Liver (tissue), 9 donors: Measurements from ENCODE around the gene DPM3. TPM values are rescaled to one million over a fixed set of nuclear protein-coding genes. Genes with fewer than 3 reads are reported as not detected.

Experiments
- DNase-seq: peaks from one replicate; pipeline ENCODE4 v3.0.0-alpha.2; 2017; ENCODE audit warnings: low spot score
- H3K27ac ChIP-seq, 2 donors: one replicate each; pipeline ENCODE4 v1.7.0; 2013; ENCODE audit warnings: inconsistent platforms in 2 of 2, low read length in 2 of 2, control low read depth in 1 of 2, low read depth in 1 of 2, mild to moderate bottlenecking in 1 of 2
- H3K27me3 ChIP-seq, 4 donors: one replicate each; pipeline versions ENCODE4 v1.6.1 to v1.7.0; 2013; ENCODE audit warnings: low read length in 3 of 4, inconsistent platforms in 1 of 4, mild to moderate bottlenecking in 1 of 4, moderate library complexity in 1 of 4; ENCODE audit not compliant: control insufficient read depth in 4 of 4, insufficient read depth in 4 of 4
- H3K36me3 ChIP-seq, 4 donors: one replicate each; pipeline versions ENCODE4 v1.6.1 to v1.7.0; 2013; ENCODE audit warnings: low read length in 3 of 4, mild to moderate bottlenecking in 3 of 4, low read depth in 1 of 4, moderate library complexity in 1 of 4; ENCODE audit not compliant: control insufficient read depth in 4 of 4, insufficient read depth in 3 of 4
- H3K4me1 ChIP-seq, 4 donors: one replicate each; pipeline versions ENCODE4 v1.6.1 to v1.7.0; 2013; ENCODE audit warnings: low read length in 3 of 4, mild to moderate bottlenecking in 3 of 4, moderate library complexity in 1 of 4; ENCODE audit not compliant: control insufficient read depth in 4 of 4, insufficient read depth in 4 of 4
- H3K4me3 ChIP-seq, 3 donors: one replicate each; pipeline versions ENCODE4 v1.6.1 to v1.7.0; 2013; ENCODE audit warnings: low read length in 3 of 3, control low read depth in 1 of 3, low read depth in 1 of 3, mild to moderate bottlenecking in 1 of 3
- H3K9ac ChIP-seq, 2 donors: one replicate each; pipeline ENCODE4 v1.7.0; 2013; ENCODE audit warnings: low read length in 2 of 2, mild to moderate bottlenecking in 2 of 2, moderate library complexity in 2 of 2, control low read depth in 1 of 2, low read depth in 1 of 2
- H3K9me3 ChIP-seq, 4 donors: one replicate each; pipeline versions ENCODE4 v1.6.1 to v1.7.0; 2013; ENCODE audit warnings: low read length in 3 of 4; ENCODE audit not compliant: control insufficient read depth in 4 of 4
- ATF3 ChIP-seq: IDR thresholded peaks from 2 replicates; pipeline ENCODE4 v1.6.1; 2016; ENCODE audit warnings: antibody characterized with exemption
- CTCF ChIP-seq: fragments of 150-350 bp; IDR thresholded peaks from 2 replicates; pipeline ENCODE4 v1.5.1; 2017; ENCODE audit warnings: improper control_type of control experiment, low read depth, low read length; ENCODE audit not compliant: missing input control
- EGR1 ChIP-seq, 2 donors: IDR thresholded peaks; 2 replicates each; pipeline ENCODE4 v1.6.1; 2016 to 2018; ENCODE audit warnings: antibody characterized with exemption in 2 of 2, low read depth in 2 of 2
- FOXA1 ChIP-seq: IDR thresholded peaks from 2 replicates; pipeline ENCODE4 v1.6.1; 2016; ENCODE audit warnings: antibody characterized with exemption
- FOXA2 ChIP-seq: IDR thresholded peaks from 2 replicates; pipeline ENCODE4 v1.6.1; 2016; ENCODE audit warnings: antibody characterized with exemption
- HNF4A ChIP-seq, 2 donors: conservative IDR thresholded peaks; 2 replicates each; pipeline ENCODE4 v1.6.1; 2016; ENCODE audit warnings: antibody characterized with exemption in 2 of 2, mild to moderate bottlenecking in 2 of 2
- JUND ChIP-seq, 2 donors: IDR thresholded peaks; 2 replicates each; pipeline ENCODE4 v1.6.1; 2016; ENCODE audit warnings: antibody characterized with exemption in 2 of 2
- RAD21 ChIP-seq, 2 donors: IDR thresholded peaks; 2 replicates each; pipeline ENCODE4 v1.6.1; 2016; ENCODE audit warnings: antibody characterized with exemption in 2 of 2, mild to moderate bottlenecking in 2 of 2
- RXRA ChIP-seq, 2 donors: IDR thresholded peaks; 2 replicates each; pipeline ENCODE4 v1.6.1; 2017 to 2018; ENCODE audit warnings: antibody characterized with exemption in 2 of 2, mild to moderate bottlenecking in 1 of 2
- SP1 ChIP-seq: IDR thresholded peaks from 2 replicates; pipeline ENCODE4 v1.6.1; 2018; ENCODE audit warnings: antibody characterized with exemption, mild to moderate bottlenecking
- TAF1 ChIP-seq: conservative IDR thresholded peaks from 2 replicates; pipeline ENCODE4 v1.6.1; 2016; ENCODE audit warnings: antibody characterized with exemption, mild to moderate bottlenecking
- YY1 ChIP-seq: IDR thresholded peaks from 2 replicates; pipeline ENCODE4 v1.6.1; 2016; ENCODE audit warnings: antibody characterized with exemption, mild to moderate bottlenecking
- ZBTB33 ChIP-seq: IDR thresholded peaks from 2 replicates; pipeline ENCODE4 v1.6.1; 2016; ENCODE audit warnings: antibody characterized with exemption
- WGBS: extraction: QIAGEN DNeasy Blood & Tissue Kit; methylation state at CpG from one replicate; pipeline ENCODE4 v1.1.7; 2013; 5-methylcytosine and 5-hydroxymethylcytosine counted together
- polyA plus RNA-seq, 2 donors: library from polyadenylated mRNA; stranded (reverse) in 1 of 2; unstranded in 1 of 2; fragments of 200-250 nt in 1 of 2; fragments of >200 nt in 1 of 2; fragmentation: Nextera tagmentation in 1 of 2; extraction: Ambion mirVana in 1 of 2; gene quantifications; one replicate each; pipeline versions ENCODE4 v1.2.1 to v1.2.3, GENCODE V29; 2013 to 2015
- total RNA-seq, 2 donors: library from RNA; depleted of rRNA; stranded (reverse); fragments of >200 nt; gene quantifications; one replicate each; pipeline ENCODE4 v1.2.3, GENCODE V29; 2014
- TF ChIP-seq, protein P1 (sequence below): IDR thresholded peaks from 2 replicates; pipeline ENCODE4 v1.6.1; 2016; ENCODE audit warnings: antibody characterized with exemption
- TF ChIP-seq, protein P2 (sequence below): IDR thresholded peaks from 2 replicates; pipeline ENCODE4 v1.6.1; 2016; ENCODE audit warnings: antibody characterized with exemption, mild to moderate bottlenecking
- donor health status: healthy.
- donor health status: healthy.
- donor health status: healthy.
- donor health status: healthy.
- donor health status: healthy.

The DPM3 gene
- total and polyA plus RNA-seq, 4 donors: 27.3 to 134 (median 69.1) TPM

DNA sequence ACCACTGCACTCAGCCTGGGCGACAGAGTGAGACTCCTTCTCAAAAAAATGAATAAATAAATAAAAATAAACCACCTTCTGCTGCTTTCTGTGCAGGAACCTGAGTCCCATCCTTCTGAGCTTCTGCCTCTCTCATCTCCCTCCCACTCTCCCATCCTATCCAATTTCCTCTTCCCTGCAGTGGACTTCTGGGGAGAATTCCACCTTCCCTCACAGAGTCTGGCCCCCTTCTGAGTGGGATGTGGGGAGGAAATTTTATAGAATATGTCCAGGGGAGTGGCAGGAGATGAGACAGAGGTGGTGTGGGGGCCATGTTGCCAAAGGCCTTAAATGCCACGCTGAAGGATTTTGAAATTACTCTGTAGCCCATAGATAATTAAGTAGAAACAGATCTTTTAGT, 18.0 kb downstream of the DPM3 start (continued):
- TF ChIP-seq ZBTB33 (no peak), FOXA1 (no peak)
- TF ChIP-seq, protein P1, sequence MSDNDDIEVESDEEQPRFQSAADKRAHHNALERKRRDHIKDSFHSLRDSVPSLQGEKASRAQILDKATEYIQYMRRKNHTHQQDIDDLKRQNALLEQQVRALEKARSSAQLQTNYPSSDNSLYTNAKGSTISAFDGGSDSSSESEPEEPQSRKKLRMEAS: no peak

GRCh38 chr1:155121249-155121648, 19.1 kb downstream of the DPM3 start:
- no peak overlapping the region for H3K4me3 ChIP-seq
- H3K36me3 ChIP-seq: no peaks in the 10 kb centered on the region
- TF ChIP-seq CTCF: no peak
- TF ChIP-seq FOXA1: no peak
- no peak for TF ChIP-seq JUND (IDR thresholded peaks at IDR 0.05)
- TF ChIP-seq, protein P1: no peak
- no peak for TF ChIP-seq RAD21 (IDR thresholded peaks at IDR 0.05)
- TF ChIP-seq YY1: no peak
- no peak for TF ChIP-seq HNF4A (conservative IDR thresholded peaks at IDR 0.05)
- no peak for TF ChIP-seq ATF3
- no peak for TF ChIP-seq RXRA (IDR thresholded peaks at IDR 0.05)
- TF ChIP-seq SP1: no peak
- H3K27me3 ChIP-seq: no peaks in the 10 kb centered on the region
- no peak overlapping the region for H3K27ac ChIP-seq
- WGBS: 87% methylated on average over 2 of the region's 2 CpGs
- H3K9me3 ChIP-seq: no peaks in the 10 kb centered on the region
- no peak overlapping the region for H3K9ac ChIP-seq
- DNase-seq: no peak
- H3K4me1 ChIP-seq: peaks cover 3 to 20% (median 9%) of the 10 kb centered on the region in 4 donors

DNA sequence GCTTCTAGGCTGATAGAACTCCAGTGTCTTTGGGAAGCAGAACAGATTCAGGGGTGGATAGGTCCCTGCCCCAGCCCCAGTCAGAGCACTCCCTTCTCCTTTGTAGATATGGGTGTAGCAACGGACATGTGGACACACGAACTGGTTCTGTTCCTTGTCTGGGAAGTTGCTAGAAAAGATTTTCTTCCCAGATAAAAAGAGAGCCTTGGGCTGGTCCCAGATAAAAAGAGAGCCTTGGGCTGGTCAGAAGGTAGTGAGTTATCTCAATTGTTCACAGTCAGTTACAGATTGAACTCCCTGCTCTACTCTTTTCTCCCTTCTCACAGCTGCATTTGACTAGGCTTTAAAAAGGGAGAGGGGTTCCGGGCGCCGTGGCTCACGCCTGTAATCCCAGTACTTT, 20.1 kb downstream of the DPM3 start:
- H3K36me3 ChIP-seq: no peaks in the 10 kb centered on the region
- H3K4me1 ChIP-seq: peaks cover 2 to 16% (median 6%) of the 10 kb centered on the region in 4 donors
- H3K27ac ChIP-seq: no peak overlapping the region
- no peak overlapping the region for H3K9ac ChIP-seq
- WGBS: 87% methylated on average over 6 of the region's 6 CpGs
- DNase-seq: no peak
- H3K4me3 ChIP-seq: no peak overlapping the region
- no peaks in the 10 kb centered on the region for H3K27me3 ChIP-seq
- H3K9me3 ChIP-seq: no peaks in the 10 kb centered on the region
- no peak for TF ChIP-seq CTCF
- TF ChIP-seq ZBTB33: no peak
- TF ChIP-seq FOXA1: no peak
- TF ChIP-seq SP1: no peak
- no peak for TF ChIP-seq EGR1 (IDR thresholded peaks at IDR 0.05; ENCODE audit: low read depth in 2 of 2)
- TF ChIP-seq JUND (IDR thresholded peaks at IDR 0.05): no peak
- TF ChIP-seq YY1: no peak
- TF ChIP-seq ATF3: no peak
- TF ChIP-seq RAD21 (IDR thresholded peaks at IDR 0.05): no peak
- no peak for TF ChIP-seq FOXA2
- TF ChIP-seq HNF4A (conservative IDR thresholded peaks at IDR 0.05): no peak
- TF ChIP-seq, protein P2, sequence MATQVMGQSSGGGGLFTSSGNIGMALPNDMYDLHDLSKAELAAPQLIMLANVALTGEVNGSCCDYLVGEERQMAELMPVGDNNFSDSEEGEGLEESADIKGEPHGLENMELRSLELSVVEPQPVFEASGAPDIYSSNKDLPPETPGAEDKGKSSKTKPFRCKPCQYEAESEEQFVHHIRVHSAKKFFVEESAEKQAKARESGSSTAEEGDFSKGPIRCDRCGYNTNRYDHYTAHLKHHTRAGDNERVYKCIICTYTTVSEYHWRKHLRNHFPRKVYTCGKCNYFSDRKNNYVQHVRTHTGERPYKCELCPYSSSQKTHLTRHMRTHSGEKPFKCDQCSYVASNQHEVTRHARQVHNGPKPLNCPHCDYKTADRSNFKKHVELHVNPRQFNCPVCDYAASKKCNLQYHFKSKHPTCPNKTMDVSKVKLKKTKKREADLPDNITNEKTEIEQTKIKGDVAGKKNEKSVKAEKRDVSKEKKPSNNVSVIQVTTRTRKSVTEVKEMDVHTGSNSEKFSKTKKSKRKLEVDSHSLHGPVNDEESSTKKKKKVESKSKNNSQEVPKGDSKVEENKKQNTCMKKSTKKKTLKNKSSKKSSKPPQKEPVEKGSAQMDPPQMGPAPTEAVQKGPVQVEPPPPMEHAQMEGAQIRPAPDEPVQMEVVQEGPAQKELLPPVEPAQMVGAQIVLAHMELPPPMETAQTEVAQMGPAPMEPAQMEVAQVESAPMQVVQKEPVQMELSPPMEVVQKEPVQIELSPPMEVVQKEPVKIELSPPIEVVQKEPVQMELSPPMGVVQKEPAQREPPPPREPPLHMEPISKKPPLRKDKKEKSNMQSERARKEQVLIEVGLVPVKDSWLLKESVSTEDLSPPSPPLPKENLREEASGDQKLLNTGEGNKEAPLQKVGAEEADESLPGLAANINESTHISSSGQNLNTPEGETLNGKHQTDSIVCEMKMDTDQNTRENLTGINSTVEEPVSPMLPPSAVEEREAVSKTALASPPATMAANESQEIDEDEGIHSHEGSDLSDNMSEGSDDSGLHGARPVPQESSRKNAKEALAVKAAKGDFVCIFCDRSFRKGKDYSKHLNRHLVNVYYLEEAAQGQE: no peak
- TF ChIP-seq TAF1: no peak
- TF ChIP-seq, protein P1: no peak
